GOT3 (cell line): ENCODE measurements around the gene FRYL.
"Not testable (repeated sequence)": the region's sequence is repeated elsewhere in the genome, so short reads cannot be mapped to it uniquely, and the experiment has no call there.

Experiments used
- DNase-seq: peaks from one replicate; lab custom pipeline; 2025; ENCODE audit warnings: mixed read lengths; lab: John Stamatoyannopoulos, UW

The FRYL gene

GRCh38 chr4:48746608-48747362, 33.3 kb downstream of the FRYL start:
- no peak for DNase-seq

DNA sequence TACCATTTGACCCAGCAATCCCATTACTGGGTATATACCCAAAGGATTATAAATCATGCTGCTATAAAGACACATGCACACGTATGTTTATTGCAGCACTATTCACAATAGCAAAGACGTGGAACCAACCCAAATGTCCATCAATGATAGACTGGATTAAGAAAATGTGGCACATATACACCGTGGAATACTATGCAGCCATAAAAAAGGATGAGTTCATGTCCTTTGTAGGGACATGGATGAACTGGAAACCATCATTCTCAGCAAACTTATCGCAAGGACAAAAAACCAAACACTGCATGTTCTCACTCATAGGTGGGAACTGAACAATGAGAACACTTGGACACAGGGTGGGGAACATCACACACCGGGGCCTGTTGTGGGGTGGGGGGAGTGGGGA, 34.9 kb downstream of the FRYL start:
- DNase-seq, result not testable (repeated sequence)

- no peak for DNase-seq
These were observed 37.7 kb downstream of the FRYL start for GRCh38 chr4:48742412-48742811.

DNA sequence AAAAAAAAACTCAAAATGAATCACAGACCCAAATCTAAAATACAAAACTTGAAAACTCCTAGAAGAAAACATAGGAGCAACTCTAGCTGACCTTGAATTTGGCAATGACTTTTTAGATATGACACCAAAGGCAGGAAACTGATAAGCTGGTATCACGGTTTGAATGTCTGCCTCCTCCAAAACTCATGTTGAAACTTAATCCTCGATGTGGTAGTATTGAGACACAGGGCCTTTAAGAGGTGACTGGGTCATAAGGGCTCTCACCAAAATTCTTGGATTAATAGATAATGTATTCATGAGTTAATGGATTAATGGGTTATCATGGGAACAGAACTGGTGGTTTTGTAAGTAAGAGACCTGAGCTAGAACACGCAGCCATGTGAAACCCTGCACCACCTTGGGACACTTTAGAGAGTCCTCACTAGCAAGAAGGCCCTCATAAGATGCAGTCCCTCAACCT, 40.5 kb downstream of the FRYL start:
- no peak for DNase-seq

DNA sequence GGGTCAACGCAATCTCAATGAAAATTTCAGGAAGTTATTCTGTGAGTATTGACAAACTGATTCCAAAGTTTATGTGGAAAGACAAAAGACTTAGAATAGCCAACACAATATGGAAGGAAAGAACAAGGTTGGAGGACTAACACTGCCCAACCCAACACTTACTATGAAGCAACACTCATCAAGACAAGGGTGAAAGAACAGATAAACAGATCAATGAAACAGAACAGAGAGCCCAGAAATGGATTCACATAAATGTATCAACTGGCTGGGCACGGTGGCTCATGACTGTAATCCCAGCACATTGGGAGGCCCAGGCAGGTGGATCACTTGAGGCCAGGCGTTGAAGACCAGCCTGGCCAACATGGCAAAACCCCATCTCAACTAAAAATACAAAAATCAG, 41.2 kb downstream of the FRYL start:
- DNase-seq, result no peak

- DNase-seq, result not testable (repeated sequence)
These were observed 51.1 kb downstream of the FRYL start for GRCh38 chr4:48728906-48729496.

GRCh38 chr4:48727666-48728459, 52.2 kb downstream of the FRYL start:
- DNase-seq, result no peak

GRCh38 chr4:48725414-48725813, 54.7 kb downstream of the FRYL start:
- no peak for DNase-seq

DNA sequence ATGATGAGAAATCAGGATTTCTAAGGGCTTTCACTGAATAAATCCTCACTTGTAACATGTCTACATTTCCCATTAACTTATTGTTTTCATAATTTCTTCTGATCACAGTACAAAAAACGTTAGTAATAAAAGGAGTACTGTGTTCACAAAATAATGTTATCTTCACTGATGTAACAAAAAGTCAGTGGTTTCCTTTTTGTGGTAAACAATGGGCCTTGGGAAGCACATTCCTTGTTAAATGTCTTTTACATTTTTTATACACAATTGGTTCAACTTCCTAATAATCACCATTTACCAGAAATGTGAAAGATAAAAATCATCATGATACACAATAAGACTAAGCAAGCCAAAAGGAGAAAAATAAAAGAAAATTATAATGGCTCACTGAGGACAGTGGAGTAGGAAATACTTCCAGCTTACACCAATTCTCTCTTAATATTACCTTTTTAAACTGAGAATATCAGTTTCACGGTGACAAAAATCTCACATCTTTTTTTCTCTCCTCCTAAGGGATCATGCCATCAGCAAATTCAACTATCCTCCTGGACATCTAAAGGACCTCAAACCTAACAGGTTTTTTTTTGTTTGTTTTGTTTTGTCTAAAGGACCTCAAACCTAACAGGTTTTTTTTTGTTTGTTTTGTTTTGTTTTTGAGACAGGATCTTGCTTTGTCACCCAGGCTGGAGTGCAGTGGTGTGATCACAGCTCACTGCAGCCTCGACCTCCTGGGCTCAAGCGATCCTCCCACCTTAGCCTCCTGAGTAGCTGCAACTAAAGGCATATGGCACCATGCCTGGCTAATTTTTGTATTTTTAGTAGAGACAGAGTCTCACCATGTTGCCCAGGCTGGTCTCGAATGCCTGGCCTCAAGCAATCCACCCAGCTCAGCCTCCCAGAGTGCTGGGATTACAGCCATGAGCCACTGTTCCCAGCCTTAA, 57.3 kb downstream of the FRYL start:
- no peak for DNase-seq

GRCh38 chr4:48720459-48720858, 59.6 kb downstream of the FRYL start:
- no peak for DNase-seq

DNA sequence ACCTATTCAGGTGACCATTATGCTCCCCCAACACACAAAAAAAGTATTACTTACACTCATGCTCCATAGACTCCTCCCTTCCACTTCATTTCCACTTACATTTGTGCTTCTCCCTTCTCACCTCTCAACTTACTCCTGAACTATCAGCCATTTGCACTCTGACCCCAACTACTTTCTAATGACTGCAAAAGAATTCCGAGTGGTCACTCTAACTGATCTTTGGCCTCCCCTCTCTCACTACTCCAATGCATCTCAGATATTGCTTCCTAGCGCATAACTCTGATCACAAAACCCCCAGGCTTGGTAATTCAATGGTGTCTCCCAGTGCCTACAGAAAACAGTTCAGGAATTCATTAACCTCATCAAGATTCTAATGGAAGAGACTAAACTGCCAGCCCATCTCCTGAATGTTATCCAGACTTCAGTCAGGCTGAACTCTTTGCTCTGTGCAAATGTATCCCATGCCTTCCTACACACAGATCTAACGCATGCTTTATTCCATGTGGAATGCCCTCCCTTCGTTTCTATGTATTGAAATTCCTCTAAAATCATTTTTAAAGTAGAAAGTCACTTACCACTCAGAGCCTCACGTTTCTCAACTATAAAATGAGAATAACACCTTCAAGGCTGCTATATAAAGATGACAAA, 61.1 kb downstream of the FRYL start:
- DNase-seq, result no peak

GRCh38 chr4:48716285-48716684, 63.8 kb downstream of the FRYL start:
- not testable (repeated sequence) for DNase-seq

GRCh38 chr4:48710446-48711209, 69.5 kb downstream of the FRYL start:
- no peak for DNase-seq

- DNase-seq, result no peak
These were observed 70.2 kb downstream of the FRYL start for GRCh38 chr4:48709901-48710300.

GRCh38 chr4:48708610-48709009, 71.5 kb downstream of the FRYL start:
- no peak for DNase-seq

- DNase-seq, result no peak
These were observed 73.3 kb downstream of the FRYL start for GRCh38 chr4:48706736-48707135.

DNA sequence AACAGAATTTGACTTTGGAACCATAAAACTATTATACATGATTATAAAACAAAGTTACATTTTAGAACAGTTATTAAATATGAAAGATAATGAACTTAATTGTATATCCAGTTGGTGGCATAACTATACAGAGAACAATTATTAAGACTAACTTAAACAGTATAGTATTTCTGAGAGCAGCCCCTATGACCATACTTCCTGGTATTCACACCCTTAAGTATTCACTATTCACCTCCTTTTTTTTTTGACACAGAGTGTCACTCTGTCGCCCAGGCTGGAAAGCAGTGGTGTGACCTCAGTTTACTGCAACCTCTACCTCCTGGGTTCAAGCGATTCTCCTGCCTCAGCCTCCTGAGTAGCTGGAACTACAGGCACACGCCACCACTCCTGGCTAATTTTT, 74.5 kb downstream of the FRYL start:
- DNase-seq, result no peak

DNA sequence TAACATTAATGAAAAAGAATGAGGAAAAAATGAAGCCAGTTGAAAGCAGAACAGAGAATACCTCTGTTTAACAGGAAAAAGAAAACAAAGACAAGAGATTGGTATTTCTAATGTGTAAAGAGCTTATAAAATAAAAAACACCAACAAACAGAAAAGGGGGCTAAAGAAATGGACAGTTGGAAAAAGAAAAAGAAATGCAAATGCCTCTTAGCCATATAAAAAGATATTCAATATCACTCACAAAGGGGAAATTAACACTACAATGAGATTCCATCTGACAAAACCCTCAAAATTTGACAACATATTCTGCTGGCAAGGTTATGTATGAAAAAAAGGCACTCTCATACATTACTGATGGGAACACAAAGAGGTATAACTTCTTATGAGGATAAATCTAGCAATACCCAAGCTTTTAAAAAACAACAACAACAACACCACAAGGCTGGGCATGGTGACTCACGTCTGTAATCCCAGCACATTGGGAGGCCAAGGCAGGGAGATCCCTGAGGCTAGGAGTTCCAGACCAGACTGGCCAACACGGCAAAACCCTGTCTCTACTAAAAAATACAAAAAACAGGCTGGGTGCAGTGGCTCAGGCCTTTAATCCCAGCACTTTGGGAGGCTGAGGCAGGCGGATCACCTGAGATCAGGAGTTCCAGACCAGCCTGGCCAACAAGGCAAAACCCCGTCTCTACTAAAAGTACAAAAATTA, 75.8 kb downstream of the FRYL start:
- DNase-seq, result no peak

GRCh38 chr4:48699475-48699874, 80.6 kb downstream of the FRYL start:
- DNase-seq, result no peak
